Stimulated activated CD4-positive, alpha-beta T cell treated with anti-CD3 and anti-CD28 coated beads, Interleukin-12 subunit alpha, Interleukin-12 subunit beta, amount 100 ng/mL, for 48 hours (primary cell): ENCODE measurements around the gene KLHL11.
"Not testable (repeated sequence)": the region's sequence is repeated elsewhere in the genome, so short reads cannot be mapped to it uniquely, and the experiment has no call there.

Experiments used
- DNase-seq, 3 donors: peaks; one replicate each; pipeline ENCODE4 v3.0.0-alpha.2; 2020; ENCODE audit warnings: low read depth in 2 of 3, low spot score in 1 of 3

The KLHL11 gene

DNA sequence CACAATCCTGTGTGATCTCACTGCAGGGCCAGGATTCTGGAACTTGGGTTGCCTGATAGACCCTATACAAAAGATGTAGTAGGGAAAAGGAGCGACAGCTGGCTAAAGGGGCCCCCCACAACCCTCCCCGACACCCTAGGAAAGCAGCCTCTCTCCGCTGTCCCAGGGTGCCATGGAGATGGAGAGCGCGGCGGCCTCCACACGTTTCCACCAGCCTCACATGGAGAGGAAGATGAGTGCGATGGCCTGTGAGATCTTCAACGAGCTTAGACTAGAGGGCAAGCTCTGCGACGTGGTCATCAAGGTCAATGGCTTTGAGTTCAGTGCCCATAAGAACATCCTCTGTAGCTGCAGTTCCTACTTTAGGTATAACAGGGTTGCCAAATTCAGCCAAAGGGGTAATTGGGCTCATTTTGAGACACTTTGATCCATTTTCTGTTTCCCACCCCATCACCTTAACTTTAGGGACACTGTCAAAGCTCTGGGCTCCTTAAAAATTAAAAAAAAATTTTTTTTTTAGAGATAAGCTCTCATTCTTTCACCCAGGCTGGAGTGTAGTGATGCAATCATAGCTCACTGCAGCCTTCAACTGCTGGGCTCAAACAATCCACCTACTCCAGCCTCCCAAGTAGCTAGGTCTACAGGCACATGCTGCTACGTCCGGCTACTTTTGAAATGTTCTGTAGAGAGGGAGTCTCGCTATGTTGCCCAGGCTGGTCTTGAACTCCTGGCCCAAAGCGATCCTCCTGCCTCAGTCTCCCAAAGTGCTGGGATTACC, 27.3 kb downstream of the KLHL11 start, which contains the start of gene KLHL10:
Gene KLHL10, plus strand, starts transcription at position 65 of the 778 bp plus-strand sequence. Its CDS starts 108 bp downstream, at position 173.
- no peak for DNase-seq

DNA sequence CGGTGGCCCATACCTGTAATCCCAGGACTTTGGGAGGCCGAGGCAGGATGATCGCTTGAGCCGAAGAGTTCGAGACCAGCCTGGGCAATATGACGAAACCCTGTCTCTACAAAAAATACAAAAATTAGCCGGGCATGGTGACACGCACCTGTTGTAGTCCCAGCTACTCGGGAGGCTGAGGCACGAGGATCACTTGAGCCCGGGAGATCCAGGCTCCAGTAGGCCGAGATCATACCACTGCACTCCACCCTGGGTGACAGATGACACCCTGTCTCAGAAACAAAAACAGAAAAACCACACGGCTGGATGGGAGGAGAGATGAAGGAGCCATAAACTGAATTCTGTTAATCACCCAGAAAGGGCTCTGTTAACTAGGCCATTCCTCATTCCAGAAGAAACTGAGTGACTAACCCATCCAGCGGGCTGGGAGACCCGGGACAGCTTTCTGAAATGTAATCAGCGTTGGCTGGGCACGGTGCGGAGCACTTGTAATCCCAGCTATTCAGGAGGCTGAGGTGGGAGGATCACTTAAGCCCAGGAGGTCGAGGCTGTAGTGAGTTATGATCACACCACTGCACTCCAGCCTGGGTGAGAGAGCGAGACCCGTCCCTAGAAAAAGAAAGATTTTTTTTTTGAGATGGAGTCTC, 28.6 kb downstream of the KLHL11 start:
- no peak for DNase-seq

DNA sequence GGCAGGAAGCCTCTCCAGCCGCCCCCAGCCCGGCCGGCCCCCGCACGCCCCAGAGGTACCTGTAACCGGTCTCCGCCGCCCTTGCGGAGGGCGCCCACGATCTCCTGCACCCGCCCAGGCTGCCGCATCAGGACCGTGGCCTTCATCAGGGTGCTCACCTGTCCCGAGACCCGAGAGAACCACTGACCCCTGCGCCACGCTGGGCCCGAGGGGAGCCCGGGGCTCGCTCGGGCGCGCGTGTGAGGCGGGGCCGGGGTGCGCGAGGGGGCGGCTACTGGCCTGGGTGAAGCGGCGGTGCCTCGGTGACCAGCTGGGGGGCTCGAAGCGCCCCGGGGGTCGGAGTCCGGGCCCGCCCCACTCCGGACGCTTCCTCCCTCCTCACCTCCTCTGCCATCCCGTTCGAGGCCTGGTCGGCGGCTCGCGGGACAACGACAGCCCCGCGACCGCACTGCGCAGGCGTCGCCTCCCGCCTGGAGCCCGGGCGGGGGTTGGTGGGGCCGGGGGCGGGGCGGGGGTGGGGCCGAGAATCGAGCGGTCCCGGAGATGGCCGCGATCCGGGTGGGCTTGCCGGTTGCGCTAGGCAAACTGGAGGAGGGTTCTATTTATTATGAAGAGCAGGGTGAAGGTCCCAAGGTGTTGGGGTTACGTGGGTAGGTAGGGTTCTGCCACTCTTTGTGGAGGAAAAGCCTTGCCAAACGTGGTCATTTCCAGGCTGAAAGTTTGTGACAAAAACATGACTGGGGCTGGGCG, 29.2 kb downstream of the KLHL11 start, which contains the start of gene NT5C3B:
Gene NT5C3B, minus strand, starts transcription at position 433 of the 750 bp plus-strand sequence. Its CDS starts 39 bp downstream, at position 394.
- peak; percentile 14 to 44 (median 31) for DNase-seq

- no peak for DNase-seq
Measured at GRCh38 chr17:41835214-41835799, 29.9 kb downstream of the KLHL11 start.

- not testable (repeated sequence) for DNase-seq
Measured at GRCh38 chr17:41829961-41830360, 35.3 kb downstream of the KLHL11 start.

- DNase-seq, result no peak
Measured at GRCh38 chr17:41825175-41825845, 39.9 kb downstream of the KLHL11 start.

DNA sequence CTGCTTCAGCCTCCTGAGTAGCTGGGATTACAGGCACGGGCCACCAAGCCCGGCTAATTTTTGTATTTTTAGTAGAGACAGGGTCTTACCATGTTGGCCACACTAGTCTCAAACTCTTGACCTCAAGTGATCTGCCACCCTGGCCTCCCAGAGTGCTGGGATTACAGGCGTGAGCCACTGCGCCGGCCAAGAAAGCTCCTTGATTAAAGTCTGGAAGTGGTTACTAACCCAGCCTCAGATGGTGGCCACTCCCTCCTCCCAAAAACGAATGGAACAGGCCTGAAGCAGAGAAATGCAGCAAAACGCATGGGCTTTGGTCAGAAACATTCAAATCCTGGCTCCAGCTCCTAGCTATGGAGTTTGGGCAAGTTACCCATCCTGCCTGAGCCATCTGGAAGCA, 41.1 kb downstream of the KLHL11 start:
- DNase-seq, result no peak

DNA sequence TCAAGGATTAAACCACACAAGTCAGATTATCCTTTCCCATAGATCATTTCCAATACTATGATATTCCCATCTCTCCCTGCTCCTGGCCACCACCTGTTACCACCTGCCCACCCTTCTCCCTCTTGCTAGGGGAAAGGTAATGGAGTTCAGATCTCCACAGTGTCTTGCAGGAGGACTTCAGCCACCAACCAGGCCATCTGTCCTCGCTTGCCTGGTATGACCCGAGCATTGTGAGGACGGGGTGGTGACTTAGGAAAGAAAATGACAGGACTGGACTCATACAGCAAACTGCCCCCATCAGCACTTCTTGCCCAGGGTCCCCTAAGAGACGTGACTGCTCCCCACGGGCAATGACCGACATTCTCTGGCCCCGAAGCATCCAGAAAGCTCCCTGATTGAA, 41.6 kb downstream of the KLHL11 start:
- no peak for DNase-seq

DNA sequence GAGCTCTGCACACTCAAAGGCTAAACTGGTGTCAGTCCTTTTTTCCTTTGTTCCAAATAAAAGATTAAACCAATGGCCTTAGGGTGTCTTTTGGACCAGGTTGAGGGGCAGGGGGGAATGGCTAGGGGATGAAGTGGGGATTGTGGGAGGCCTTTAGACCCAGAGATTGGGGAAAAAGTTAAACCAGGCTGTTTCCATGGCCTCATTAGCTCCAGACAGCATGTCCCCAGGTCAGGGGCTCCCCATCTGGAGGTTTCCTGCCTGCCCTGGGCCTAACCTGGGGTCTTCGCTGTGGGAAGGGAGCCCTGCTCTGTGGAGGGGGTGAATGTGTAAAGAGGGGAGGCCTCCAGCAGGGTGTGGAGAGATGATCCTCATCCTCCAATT, 42.1 kb downstream of the KLHL11 start:
- DNase-seq, result no peak

DNA sequence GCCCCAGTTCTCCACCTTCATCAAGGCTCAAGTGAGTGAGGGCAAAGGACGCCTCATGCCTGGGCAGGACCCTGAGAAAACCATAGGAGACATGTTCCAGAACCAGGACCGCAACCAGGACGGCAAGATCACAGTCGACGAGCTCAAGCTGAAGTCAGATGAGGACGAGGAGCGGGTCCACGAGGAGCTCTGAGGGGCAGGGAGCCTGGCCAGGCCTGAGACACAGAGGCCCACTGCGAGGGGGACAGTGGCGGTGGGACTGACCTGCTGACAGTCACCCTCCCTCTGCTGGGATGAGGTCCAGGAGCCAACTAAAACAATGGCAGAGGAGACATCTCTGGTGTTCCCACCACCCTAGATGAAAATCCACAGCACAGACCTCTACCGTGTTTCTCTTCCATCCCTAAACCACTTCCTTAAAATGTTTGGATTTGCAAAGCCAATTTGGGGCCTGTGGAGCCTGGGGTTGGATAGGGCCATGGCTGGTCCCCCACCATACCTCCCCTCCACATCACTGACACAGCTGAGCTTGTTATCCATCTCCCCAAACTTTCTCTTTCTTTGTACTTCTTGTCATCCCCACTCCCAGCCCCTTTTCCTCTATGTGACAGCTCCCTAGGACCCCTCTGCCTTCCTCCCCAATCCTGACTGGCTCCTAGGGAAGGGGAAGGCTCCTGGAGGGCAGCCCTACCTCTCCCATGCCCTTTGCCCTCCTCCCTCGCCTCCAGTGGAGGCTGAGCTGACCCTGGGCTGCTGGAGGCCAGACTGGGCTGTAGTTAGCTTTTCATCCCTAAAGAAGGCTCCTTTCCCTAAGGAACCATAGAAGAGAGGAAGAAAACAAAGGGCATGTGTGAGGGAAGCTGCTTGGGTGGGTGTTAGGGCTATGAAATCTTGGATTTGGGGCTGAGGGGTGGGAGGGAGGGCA, 42.7 kb downstream of the KLHL11 start:
- DNase-seq, result no peak

DNA sequence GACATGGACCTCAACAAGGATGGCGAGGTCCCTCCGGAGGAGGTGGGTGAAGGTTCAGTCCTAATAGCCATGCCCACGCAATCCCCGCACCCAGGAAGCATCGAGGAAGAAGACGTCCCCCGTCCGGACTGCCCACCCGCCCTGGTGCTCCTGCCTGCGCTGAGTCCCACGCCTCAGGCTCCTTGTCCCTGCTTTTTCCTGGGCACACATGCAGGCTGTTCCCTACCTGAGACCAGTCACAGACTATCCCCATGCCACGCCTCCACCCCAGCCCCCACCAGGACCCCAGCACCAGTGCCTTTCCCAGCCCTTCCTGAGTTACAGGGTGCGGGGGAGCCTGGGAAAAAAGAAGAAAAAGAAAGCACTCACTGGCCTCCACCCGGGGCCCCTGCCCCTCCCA, 43.4 kb downstream of the KLHL11 start:
- DNase-seq, result no peak

- no peak for DNase-seq
Measured at GRCh38 chr17:41818024-41818423, 47.2 kb downstream of the KLHL11 start.

GRCh38 chr17:41816637-41817320, 48.4 kb downstream of the KLHL11 start:
- DNase-seq, result no peak

DNA sequence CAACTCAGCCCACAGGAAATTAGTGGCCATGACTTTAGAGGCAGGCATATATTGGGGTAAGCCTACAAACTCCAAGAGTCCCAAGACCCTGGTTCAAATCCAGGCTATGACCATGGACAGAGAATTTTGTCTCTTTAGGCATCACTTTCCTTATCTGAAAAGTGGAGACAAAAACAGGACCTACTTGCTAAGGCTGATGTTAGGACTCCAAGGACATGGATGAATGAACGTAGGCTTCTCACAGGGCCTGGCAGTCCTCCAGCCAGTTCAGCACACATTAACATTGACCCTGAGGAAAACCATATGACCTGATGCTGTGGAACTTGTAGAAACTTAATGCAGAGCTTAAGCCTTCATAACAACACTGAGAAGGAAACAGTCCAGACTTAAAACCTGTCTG, 51.0 kb downstream of the KLHL11 start:
- no peak for DNase-seq

DNA sequence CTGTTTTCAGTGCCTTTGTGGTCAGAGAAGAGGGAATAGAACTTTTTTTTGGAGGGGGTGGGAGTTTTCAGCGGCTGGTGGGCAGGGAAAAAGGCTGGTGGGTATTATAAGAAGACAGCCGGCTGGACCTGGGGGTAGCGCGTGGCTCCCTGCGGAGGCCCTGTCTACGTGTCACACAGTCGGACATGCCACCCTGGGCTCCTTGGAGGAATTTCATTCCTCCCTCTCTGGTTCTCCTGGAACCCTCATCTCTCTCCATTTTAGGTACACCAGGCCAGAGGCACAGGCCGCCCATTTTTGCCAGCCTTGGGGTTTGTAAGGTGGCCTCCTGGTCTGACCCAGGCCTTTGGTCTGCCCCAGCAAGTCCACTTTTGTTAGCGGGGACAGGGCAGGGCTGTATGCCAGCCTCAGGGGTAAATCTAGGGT, 51.5 kb downstream of the KLHL11 start:
- no peak for DNase-seq

- DNase-seq, result no peak
Measured at GRCh38 chr17:41813152-41813680, 52.0 kb downstream of the KLHL11 start.

DNA sequence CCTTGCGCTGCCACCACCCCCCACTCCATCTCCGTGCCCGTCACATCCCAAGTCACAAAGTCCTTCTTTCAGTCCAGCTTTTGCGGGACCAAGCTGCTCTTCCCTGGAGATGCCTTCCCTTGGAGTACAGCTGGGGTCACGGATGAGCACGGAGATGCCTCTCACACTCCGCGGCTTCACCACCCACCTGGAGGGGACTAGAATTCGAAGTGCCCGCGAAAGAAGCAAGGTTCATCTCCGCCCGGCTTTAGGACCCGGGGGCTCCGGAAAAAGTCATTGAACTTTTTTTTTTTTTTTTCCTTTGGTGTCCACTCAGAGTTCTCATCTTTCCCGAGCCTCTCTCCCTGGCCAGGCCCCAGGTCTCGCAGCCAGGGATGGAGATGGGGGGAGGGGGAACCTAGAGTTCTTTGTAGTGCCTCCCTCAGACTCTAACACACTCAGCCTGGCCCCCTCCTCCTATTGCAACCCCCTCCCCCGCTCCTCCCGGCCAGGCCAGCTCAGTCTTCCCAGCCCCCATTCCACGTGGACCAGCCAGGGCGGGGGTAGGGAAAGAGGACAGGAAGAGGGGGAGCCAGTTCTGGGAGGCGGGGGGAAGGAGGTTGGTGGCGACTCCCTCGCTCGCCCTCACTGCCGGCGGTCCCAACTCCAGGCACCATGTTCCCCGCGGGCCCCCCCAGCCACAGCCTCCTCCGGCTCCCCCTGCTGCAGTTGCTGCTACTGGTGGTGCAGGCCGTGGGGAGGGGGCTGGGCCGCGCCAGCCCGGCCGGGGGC, 52.7 kb downstream of the KLHL11 start, which contains the start of gene FKBP10:
Gene FKBP10, plus strand, starts transcription at position 624 of the 771 bp plus-strand sequence. Its CDS starts 31 bp downstream, at position 655.
- DNase-seq, result peak in 1 of 3 donors; percentile 18
